Measurements from ENCODE around the gene FGFRL1.

Gene FGFRL1

DNA sequence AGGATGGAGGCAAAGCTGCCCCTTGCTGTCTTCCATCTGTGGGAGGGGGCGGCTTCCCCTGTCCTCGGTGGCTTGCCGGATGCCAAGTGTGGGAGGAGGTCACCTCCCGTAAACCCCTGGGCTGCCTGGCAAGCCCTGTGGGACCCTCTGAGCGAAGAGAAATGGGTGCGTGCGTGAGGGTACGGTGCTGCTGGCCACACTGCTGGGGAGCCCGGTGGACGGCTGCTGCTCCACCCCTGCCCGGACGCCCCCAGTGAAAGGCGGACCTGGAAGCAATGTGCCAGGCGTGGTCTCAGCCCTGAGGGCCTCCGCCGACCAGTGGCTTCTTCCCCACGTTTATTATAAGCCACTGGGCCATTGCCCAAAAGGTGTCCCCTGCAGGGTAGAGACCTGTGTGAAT lies 29.1 kb upstream of the FGFRL1 start:
- Histone ChIP-seq H3K4me3 (ENCODE audit: low read depth in 1 of 2, low read length in 2 of 2) (no peak overlapping the region), H3K9me3 (ENCODE audit: low read length) (no peaks in the 10 kb centered on the region)

DNA sequence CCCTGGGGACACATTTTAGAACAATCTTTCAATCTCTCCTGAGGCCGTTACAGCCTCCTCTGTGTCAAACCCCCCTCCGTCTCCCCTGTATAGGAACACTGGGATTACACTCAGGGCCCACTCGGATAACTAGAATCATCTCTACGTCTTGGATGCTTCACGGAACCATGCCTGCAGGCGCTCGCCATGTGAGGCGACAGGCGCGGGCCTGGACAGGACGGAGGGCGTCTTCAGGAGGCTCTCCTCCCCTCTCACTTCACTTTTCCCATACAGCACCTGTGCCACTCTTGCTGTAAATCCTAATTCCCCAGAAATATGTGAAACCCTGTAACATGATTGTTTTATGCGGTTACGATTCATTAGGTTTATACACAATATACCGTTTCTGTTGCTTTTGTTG lies 28.6 kb upstream of the FGFRL1 start:
- no peaks in the 10 kb centered on the region for H3K27me3 ChIP-seq (ENCODE audit: control insufficient read depth in 1 of 2, insufficient read depth in 2 of 2, low read length in 2 of 2)
- no peaks in the 10 kb centered on the region for H3K36me3 ChIP-seq (ENCODE audit: insufficient read depth, low read length)
- no peak overlapping the region for H3K9ac ChIP-seq (ENCODE audit: low read length)
- no peak overlapping the region for H3K27ac ChIP-seq (ENCODE audit: low read depth, low read length)
- H3K4me1 ChIP-seq (ENCODE audit: insufficient read depth, low read length): peaks cover 12% of the 10 kb centered on the region
- H3K9me3 ChIP-seq (ENCODE audit: low read length): no peaks in the 10 kb centered on the region
- no peak overlapping the region for H3K4me3 ChIP-seq (ENCODE audit: low read depth in 1 of 2, low read length in 2 of 2)

More for the DNA sequence above, 29.1 kb upstream of the FGFRL1 start:
- H3K27ac ChIP-seq (ENCODE audit: low read depth, low read length): no peak overlapping the region
- no peaks in the 10 kb centered on the region for H3K27me3 ChIP-seq (ENCODE audit: control insufficient read depth in 1 of 2, insufficient read depth in 2 of 2, low read length in 2 of 2)
- H3K9ac ChIP-seq (ENCODE audit: low read length): no peak overlapping the region
- H3K36me3 ChIP-seq (ENCODE audit: insufficient read depth, low read length): no peaks in the 10 kb centered on the region
- peaks cover 8% of the 10 kb centered on the region for H3K4me1 ChIP-seq (ENCODE audit: insufficient read depth, low read length)

DNA sequence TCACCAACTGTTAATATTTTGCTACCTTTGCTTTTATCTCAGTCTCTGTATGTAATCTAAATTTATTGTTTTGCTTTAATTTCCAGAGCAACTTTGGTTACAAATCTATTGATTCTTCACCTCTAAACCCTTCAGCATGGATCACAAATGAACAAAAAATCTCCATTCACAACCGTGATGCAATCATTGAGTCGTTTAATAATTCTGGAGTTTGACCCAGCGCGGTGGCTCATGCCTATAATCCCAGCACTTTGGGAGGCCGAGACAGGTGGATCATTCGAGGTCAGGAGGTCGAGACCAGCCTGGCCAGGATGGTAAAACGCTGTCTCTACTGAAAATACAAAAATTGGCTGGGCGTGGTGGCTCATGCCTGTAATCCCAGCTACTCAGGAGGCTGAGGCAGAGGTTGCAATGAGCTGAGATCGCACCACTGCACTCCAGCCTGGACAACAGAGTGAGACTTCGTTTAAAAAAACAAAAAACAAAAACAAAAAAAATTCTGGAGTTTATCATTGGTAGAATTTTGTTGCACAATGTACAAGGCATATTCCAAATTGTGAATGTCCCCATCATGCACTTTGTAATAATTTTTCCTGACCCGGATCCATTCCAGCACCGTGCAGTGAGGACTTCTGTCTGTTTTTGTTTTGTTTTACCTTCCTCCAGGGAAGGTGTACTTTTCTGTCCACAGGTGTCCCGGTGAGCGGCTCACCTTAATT lies 26.9 kb upstream of the FGFRL1 start:
- Histone ChIP-seq H3K27ac (ENCODE audit: low read depth, low read length) (no peak overlapping the region), H3K27me3 (ENCODE audit: control insufficient read depth in 1 of 2, insufficient read depth in 2 of 2, low read length in 2 of 2) (no peaks in the 10 kb centered on the region), H3K36me3 (ENCODE audit: insufficient read depth, low read length) (no peaks in the 10 kb centered on the region), H3K9me3 (ENCODE audit: low read length) (no peaks in the 10 kb centered on the region), H3K4me3 (ENCODE audit: low read depth in 1 of 2, low read length in 2 of 2) (no peak overlapping the region), H3K4me1 (ENCODE audit: insufficient read depth, low read length) (peaks cover 16% of the 10 kb centered on the region), H3K9ac (ENCODE audit: low read length) (no peak overlapping the region)

DNA sequence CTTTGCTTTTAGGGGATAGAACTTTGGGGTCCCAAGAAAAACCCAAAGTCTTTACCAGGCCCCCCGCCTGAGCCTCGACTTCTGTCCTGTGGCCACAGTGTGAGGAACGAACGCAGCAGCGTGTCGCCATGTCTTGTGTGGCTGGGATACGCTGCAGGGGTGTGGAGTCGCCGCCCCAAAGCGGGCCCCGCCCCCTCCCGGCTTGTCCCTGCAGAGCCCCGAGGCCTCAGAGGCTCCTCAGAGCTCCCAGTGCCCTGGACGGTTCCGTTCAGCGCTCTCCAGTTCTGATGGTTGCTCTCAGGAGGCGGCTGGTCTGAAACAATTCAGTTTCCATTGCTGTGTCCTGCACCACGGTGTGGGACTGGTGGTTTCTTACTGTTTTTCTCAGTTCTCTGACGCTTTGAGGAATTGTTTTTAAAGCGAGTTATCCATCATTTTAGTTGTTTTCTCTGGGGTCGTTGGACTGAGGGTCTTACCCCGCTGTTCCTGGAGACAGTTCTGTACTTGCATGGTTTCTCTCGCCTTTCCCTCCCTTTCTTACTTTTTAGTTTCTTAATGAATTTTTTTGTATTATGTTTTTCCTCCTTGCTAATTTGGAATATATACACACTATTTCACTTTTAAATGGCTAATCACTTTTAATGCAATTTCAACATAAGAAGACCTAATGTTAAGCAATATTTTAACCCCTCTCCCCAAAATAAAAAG lies 26.1 kb upstream of the FGFRL1 start:
- Histone ChIP-seq H3K9me3 (ENCODE audit: low read length) (no peaks in the 10 kb centered on the region), H3K4me3 (ENCODE audit: low read depth in 1 of 2, low read length in 2 of 2) (no peak overlapping the region), H3K36me3 (ENCODE audit: insufficient read depth, low read length) (no peaks in the 10 kb centered on the region), H3K27me3 (ENCODE audit: control insufficient read depth in 1 of 2, insufficient read depth in 2 of 2, low read length in 2 of 2) (no peaks in the 10 kb centered on the region), H3K27ac (ENCODE audit: low read depth, low read length) (no peak overlapping the region), H3K4me1 (ENCODE audit: insufficient read depth, low read length) (peaks cover 16% of the 10 kb centered on the region), H3K9ac (ENCODE audit: low read length) (no peak overlapping the region)

DNA sequence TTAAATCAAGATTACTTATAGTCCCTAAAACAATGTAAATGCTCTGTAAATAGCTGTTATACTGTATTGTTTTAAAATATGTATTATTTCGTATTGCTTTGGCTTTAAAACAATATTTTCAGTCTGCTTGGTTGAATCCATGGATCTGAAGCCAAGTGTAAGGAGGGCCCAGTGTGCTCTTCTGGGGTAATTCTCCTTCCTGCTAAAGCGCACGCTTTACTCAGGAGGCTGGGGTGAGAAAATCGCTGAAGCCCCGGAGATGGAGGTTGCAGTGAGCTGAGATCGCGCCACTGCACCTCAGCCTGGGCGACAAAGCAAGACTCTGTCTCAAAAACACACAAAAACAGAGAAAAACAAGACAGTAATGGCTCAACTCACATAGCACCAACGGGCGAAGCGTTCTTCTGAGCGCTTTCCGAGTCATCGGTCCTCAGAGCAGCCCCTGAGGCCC lies 25.0 kb upstream of the FGFRL1 start:
- H3K9me3 ChIP-seq (ENCODE audit: low read length): no peaks in the 10 kb centered on the region
- peak overlapping the region; percentile 74 to 77 for H3K4me3 ChIP-seq (ENCODE audit: low read depth in 1 of 2, low read length in 2 of 2)
- no peaks in the 10 kb centered on the region for H3K27me3 ChIP-seq (ENCODE audit: control insufficient read depth in 1 of 2, insufficient read depth in 2 of 2, low read length in 2 of 2)
- peaks cover 16% of the 10 kb centered on the region for H3K4me1 ChIP-seq (ENCODE audit: insufficient read depth, low read length)
- peak overlapping the region; percentile 34 for H3K27ac ChIP-seq (ENCODE audit: low read depth, low read length)
- no peaks in the 10 kb centered on the region for H3K36me3 ChIP-seq (ENCODE audit: insufficient read depth, low read length)
- H3K9ac ChIP-seq (ENCODE audit: low read length): peak overlapping the region; percentile 50

DNA sequence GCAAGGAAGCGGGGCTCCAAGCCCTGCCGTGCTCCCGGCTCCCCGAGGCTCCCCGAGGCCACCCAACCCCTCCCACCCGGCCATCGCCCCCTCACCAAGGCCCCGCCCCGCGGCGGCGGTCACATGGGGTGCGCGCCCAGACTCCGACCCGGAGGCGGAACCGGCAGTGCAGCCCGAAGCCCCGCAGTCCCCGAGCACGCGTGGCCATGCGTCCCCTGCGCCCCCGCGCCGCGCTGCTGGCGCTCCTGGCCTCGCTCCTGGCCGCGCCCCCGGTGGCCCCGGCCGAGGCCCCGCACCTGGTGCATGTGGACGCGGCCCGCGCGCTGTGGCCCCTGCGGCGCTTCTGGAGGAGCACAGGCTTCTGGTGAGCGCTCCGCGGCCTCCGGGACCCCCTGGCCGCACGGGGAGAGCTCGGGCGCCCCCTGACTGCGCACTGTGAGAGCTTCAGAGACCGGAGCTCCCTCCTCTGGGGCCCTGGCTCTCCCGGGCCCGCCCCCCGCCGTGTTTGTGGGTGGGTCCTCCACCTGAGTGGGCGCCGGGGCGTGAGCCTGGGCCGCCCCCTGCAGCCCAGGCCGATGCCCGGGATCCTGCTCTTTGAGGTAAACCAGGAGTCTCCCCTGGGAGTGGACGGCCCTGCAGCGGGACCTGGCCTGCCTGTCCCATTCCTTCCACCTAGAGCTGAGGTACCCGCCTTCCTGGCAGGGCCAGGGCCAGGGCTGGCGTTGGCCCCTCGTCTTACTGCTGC lies 24.4 kb upstream of the FGFRL1 start, which contains the start of gene IDUA:
Gene IDUA (plus strand): TSS at position 166 of the 745 bp plus-strand sequence. CDS start 41 bp downstream, at position 207.
- Histone ChIP-seq H3K9ac (ENCODE audit: low read length) (peak within 1 kb of the TSS; percentile 50), H3K4me3 (ENCODE audit: low read depth in 1 of 2, low read length in 2 of 2) (peak within 1 kb of the TSS; percentile 74 to 77), H3K27me3 (ENCODE audit: control insufficient read depth in 1 of 2, insufficient read depth in 2 of 2, low read length in 2 of 2) (no peaks in the 10 kb centered on the region), H3K36me3 (ENCODE audit: insufficient read depth, low read length) (no peaks in the 10 kb centered on the region), H3K9me3 (ENCODE audit: low read length) (no peaks in the 10 kb centered on the region), H3K27ac (ENCODE audit: low read depth, low read length) (peak within 1 kb of the TSS; percentile 34), H3K4me1 (ENCODE audit: insufficient read depth, low read length) (peaks cover 16% of the 10 kb centered on the region)

DNA sequence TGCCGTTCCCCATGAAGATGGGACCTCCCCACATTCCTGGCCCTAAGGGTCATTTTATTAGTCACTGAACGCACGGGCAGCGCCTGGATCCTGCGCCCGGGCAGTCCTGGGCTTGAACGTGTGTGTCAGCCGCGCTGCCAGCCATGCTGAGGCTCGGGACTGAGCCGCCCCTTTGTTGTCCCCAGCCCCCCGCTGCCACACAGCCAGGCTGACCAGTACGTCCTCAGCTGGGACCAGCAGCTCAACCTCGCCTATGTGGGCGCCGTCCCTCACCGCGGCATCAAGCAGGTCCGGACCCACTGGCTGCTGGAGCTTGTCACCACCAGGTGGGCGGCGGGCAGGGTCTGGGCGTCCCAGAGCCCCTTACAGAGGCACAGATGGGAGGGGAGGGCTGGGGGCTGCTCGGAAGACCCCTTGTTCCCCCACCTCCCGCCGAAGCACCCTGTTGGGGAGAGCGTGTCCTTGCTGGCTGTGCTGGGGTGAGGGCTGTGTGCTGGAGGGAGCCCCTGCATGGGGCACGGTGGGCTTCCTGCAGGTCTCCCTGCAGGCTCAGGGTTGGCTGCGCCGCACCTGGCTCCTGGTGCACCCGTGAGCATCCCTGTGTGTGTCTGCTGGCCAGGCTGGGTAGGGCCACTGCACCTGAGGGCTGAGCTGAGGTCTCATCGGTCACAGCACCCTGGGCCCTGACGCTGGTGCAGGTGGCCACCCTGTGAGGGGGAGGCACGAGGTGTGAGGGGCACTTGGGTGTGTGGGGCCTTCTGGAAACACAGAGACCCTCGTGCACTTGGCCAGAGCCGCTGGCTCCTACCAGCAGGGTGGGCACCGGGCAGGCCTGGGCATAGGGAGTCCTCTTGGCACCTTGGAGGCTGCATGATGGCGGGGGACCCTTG lies 23.6 kb upstream of the FGFRL1 start:
- peaks cover 16% of the 10 kb centered on the region for H3K4me1 ChIP-seq (ENCODE audit: insufficient read depth, low read length)
- H3K4me3 ChIP-seq (ENCODE audit: low read depth in 1 of 2, low read length in 2 of 2): peak overlapping the region; percentile 71 to 77
- no peaks in the 10 kb centered on the region for H3K27me3 ChIP-seq (ENCODE audit: control insufficient read depth in 1 of 2, insufficient read depth in 2 of 2, low read length in 2 of 2)
- no peak overlapping the region for H3K9ac ChIP-seq (ENCODE audit: low read length)
- H3K9me3 ChIP-seq (ENCODE audit: low read length): no peaks in the 10 kb centered on the region
- H3K27ac ChIP-seq (ENCODE audit: low read depth, low read length): no peak overlapping the region
- H3K36me3 ChIP-seq (ENCODE audit: insufficient read depth, low read length): no peaks in the 10 kb centered on the region

DNA sequence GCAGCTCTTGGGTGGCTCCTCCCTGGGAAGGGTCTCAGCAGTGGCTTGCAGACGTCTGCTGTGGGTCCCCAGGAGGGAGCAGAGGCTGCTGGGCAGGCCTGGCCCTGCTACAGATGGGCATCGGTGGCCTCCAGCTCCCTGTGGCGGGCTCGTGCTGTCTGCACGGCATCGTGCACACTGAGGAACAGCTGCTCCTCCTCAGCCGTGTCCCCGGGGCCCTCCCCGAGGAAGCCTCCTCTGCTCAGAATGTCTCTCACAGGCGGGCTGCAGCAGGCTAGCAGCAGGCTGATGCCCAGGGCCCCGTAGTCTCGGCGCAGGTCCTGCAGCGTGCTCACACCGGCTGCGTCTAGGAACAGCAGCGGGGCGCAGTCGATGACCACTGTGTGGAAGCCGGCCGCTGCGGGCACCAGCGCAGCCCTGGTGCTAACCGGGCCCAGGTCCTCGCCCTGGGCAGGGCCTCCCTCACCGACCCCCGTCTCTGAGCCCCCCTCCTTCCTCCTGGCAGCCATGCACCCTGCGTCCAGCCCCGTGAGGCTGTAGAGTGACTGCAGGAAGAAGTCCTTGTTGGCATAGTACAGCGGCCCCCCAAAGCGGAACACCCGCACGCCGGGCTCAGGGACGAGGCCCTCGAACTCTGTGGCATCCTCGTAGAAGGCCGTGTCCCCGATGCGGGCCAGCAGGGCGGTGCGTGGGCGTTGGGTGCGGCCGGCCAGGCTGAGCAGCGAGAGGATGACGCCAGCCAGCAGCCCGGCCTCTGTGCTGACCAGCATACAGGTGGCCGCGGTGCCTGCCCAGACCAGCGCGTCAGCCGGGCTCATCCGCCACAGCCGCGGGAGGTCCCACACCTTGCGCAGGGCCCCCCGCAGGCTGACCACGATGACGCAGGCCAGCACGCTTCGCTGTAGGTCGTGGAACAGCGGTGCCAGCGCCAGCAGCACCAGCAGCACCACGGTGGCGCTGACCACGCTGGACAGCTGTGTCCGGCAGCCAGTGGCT lies 22.4 kb upstream of the FGFRL1 start:
- Histone ChIP-seq H3K4me3 (ENCODE audit: low read depth in 1 of 2, low read length in 2 of 2) (no peak overlapping the region), H3K27ac (ENCODE audit: low read depth, low read length) (no peak overlapping the region), H3K27me3 (ENCODE audit: control insufficient read depth in 1 of 2, insufficient read depth in 2 of 2, low read length in 2 of 2) (no peaks in the 10 kb centered on the region), H3K9ac (ENCODE audit: low read length) (no peak overlapping the region), H3K4me1 (ENCODE audit: insufficient read depth, low read length) (peaks cover 16% of the 10 kb centered on the region), H3K9me3 (ENCODE audit: low read length) (no peaks in the 10 kb centered on the region), H3K36me3 (ENCODE audit: insufficient read depth, low read length) (no peaks in the 10 kb centered on the region)

DNA sequence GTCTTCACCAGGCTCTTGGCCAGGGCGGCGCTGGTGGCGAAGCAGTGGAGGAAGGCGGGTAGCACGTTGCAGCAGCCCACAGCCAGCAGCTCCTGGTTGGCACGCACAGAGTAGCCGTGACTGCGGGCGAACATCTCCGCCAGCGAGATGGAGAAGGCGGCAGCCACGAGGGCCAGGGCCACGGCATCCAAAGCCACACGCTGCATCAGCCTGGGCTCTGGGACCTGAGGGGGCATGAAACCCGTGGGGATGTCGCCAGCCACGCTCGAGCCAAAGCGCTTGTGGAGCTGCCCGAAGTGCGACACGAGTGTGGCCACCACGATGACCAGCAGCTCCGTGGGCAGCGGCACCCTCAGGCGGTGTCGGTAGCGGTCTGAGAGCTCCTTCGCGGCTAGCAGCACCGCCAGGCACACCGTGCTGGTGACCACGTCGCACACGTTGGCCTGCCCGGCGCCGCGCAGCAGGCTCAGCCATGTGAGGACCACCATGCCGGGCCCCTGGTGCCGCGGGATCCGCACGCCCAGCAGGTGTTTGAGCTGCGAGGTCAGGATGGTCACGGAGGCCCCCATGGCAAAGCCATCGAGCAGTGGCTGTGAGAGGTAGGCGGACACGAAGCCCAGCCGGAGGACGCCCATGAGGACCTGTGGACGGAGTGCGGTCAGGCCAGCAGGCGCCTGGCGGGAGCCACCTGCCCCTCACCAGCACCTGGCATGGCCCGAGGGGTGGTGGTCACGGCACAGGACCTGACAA lies 21.5 kb upstream of the FGFRL1 start:
- H3K4me3 ChIP-seq (ENCODE audit: low read depth in 1 of 2, low read length in 2 of 2): no peak overlapping the region
- no peak overlapping the region for H3K27ac ChIP-seq (ENCODE audit: low read depth, low read length)
- H3K9ac ChIP-seq (ENCODE audit: low read length): no peak overlapping the region
- H3K4me1 ChIP-seq (ENCODE audit: insufficient read depth, low read length): peaks cover 16% of the 10 kb centered on the region
- H3K36me3 ChIP-seq (ENCODE audit: insufficient read depth, low read length): no peaks in the 10 kb centered on the region
- H3K9me3 ChIP-seq (ENCODE audit: low read length): no peaks in the 10 kb centered on the region
- no peaks in the 10 kb centered on the region for H3K27me3 ChIP-seq (ENCODE audit: control insufficient read depth in 1 of 2, insufficient read depth in 2 of 2, low read length in 2 of 2)

All from muscle layer of colon (tissue), 2 donors.